ENCODE measurements around the gene SEC14L5. TPM values are rescaled to one million over a fixed set of nuclear protein-coding genes. Genes with fewer than 3 reads are reported as not detected.

Gene SEC14L5
- total and polyA plus RNA-seq, 2 of the 4 experiments (the other 2 are of a cell fraction), result 0.07 TPM; not detected in 1

DNA sequence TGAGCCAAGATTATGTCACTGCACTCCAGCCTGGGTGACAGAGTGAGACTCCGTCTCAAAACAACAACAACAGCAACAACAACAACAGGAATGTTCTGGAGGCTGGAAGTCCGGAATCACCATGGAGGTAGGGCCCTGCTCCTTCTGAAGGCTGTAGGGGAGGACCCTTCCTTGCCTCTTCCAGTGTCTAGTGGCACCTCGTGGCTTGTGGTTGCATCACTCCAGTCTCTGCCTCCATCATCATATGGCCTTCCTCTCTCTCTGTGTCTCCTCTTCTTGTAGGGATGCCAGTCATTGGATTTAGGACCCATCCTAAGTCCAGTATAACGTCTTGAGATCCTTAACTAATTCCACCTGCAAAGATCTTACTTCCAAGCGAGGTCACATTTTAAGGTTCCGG is 61.6 kb downstream of the SEC14L5 start:
- no peak overlapping the region for H3K4ac ChIP-seq (ENCODE audit: low read depth, low read length)
- H3K79me1 ChIP-seq (ENCODE audit: low read depth in 1 of 2, low read length in 2 of 2), result no peaks in the 10 kb centered on the region
- intact Hi-C loops (cut with micrococcal nuclease), result no loop called here
- H2AK9ac ChIP-seq (replicated peaks; ENCODE audit: low read depth, low read length, poor library complexity), result no peak overlapping the region
- ChIA-PET CTCF (no interaction called here), POLR2A (ENCODE audit: unreplicated experiment) (no interaction called here)
- dilution Hi-C loops (cut with HindIII; ENCODE audit: low sequenced_read_pairs, unreplicated experiment), result no loop called here
- H3K9me3 ChIP-seq (ENCODE audit: control insufficient read depth, insufficient read depth, low read length), result no peaks in the 10 kb centered on the region
- H4K5ac ChIP-seq (ENCODE audit: low read depth, low read length), result no peak overlapping the region
- H4K8ac ChIP-seq (ENCODE audit: low read depth in 2 of 2, low read length in 2 of 2), result no peak overlapping the region
- no peak overlapping the region for H3K27ac ChIP-seq (ENCODE audit: insufficient read depth, low read length)
- H3K9ac ChIP-seq (ENCODE audit: low read depth, low read length), result no peak overlapping the region
- H3K4me2 ChIP-seq (ENCODE audit: low read depth, low read length), result no peak overlapping the region
- no peak overlapping the region for H3K23ac ChIP-seq (ENCODE audit: low read depth, low read length)
- 86% methylated on average over 2 of the region's 6 CpGs; no CpG with 5 or more reads in 1 of the 2 experiments for WGBS, 2 experiments (ENCODE audit: extremely low coverage in 2 of 2, insufficient read length in 1 of 2)
- H3K9me1 ChIP-seq (ENCODE audit: insufficient read depth, low read length), result no peaks in the 10 kb centered on the region
- no peak overlapping the region for H3K4me3 ChIP-seq (ENCODE audit: insufficient read depth, low read depth, low read length)
- peaks cover 15% of the 10 kb centered on the region; the same call in 1 of the 2 replicates for H3K27me3 ChIP-seq (ENCODE audit: control insufficient read depth, insufficient read depth, low read length)
- DNase-seq, result no peak
- no peak overlapping the region for H2BK15ac ChIP-seq (ENCODE audit: low read depth, low read length)
- H2BK5ac ChIP-seq (ENCODE audit: low read depth, low read length, poor library complexity, severe bottlenecking), result no peak overlapping the region
- no peak overlapping the region for H2BK20ac ChIP-seq (ENCODE audit: low read depth, low read length)
- H4K91ac ChIP-seq (ENCODE audit: insufficient read depth, low read depth, low read length), result no peak overlapping the region
- in situ Hi-C loops (cut with MboI; ENCODE audit: low sequenced_read_pairs), result no loop called here
- TF ChIP-seq CEBPB (IDR thresholded peaks at IDR 0.05; ENCODE audit: low read depth, low read length) (no peak), FOS (IDR thresholded peaks at IDR 0.05; ENCODE audit: low read depth, low read length) (no peak)
- no peaks in the 10 kb centered on the region for H3K4me1 ChIP-seq (ENCODE audit: control insufficient read depth, insufficient read depth, low read length)
- no peaks in the 10 kb centered on the region for H3K36me3 ChIP-seq (ENCODE audit: control insufficient read depth, insufficient read depth, low read length)
- BruUV-seq (replicated peaks), result no TSS peak
- no peak for ATAC-seq (ENCODE audit: low read depth)
- no peak overlapping the region for H2BK120ac ChIP-seq (ENCODE audit: low read depth, low read length)
- no peaks in the 10 kb centered on the region for H4K20me1 ChIP-seq (ENCODE audit: insufficient read depth, low read length)
- H2AK5ac ChIP-seq (ENCODE audit: low read depth, low read length), result no peak overlapping the region
- no peak overlapping the region for H3K18ac ChIP-seq (ENCODE audit: low read depth, low read length)
- H3K56ac ChIP-seq (ENCODE audit: extremely low read depth, insufficient read depth, low read length), result no peak overlapping the region
- H2AFZ ChIP-seq (replicated peaks; ENCODE audit: low read length, poor library complexity), result no peak overlapping the region
- no peak overlapping the region for H3K14ac ChIP-seq (replicated peaks; ENCODE audit: low read depth, low read length)
